GM19351 (cell line): ENCODE data around the gene CCDC9B.
A peak's percentile ranks its signal among the peaks of the same experiment; 100 is the strongest.

Experiments
- ATAC-seq: cut with Tn5 transposase; IDR thresholded peaks from one replicate; pipeline ENCODE4 v1.9.1; 2021; ENCODE audit warnings: mild to moderate bottlenecking, moderate library complexity; ENCODE audit not compliant: unreplicated experiment

The CCDC9B gene

DNA sequence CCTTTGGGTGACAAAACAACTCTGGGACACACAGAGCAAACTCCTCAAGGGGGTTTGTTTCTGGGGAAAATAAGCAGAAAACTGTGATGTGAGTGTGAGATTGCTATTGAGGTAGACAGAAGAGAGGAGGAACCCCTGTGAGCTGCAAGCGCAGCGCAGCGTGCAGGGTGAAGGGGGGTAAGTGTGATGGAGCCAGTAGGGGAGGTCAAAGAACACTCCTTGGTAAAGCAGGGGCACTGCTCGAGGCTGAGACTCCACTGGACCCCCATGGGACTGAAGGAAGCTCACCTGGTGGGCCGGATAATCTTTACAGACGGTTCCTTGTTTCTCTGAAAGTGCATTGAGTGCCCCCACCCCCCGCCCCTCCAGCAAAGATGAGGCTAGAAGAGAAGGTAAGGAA, 9.7 kb downstream of the CCDC9B start:
- no peak for ATAC-seq

DNA sequence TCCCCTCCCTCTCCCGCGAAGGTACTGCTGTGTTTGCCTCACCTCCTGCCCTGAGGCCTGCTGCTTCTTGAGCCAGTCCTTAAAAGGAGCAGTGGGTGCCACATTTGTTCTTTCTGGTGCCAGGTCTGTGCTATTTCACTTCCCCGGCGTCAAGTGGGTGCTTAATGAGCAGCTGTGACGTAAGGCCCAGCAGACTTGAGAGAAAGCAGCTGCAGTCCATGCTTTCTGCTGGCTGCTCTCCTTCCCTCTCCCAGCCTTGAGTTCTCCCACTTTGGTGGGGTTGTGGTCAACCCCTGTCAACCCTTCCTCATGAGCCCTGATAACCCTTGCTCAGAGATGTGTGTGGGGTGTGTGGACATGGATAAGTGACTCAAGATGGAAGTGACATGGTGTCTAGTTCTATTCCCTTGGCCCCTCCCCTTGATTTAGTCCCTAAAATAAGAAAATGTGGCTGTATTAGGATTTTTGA, 10.3 kb downstream of the CCDC9B start:
- ATAC-seq, result no peak

DNA sequence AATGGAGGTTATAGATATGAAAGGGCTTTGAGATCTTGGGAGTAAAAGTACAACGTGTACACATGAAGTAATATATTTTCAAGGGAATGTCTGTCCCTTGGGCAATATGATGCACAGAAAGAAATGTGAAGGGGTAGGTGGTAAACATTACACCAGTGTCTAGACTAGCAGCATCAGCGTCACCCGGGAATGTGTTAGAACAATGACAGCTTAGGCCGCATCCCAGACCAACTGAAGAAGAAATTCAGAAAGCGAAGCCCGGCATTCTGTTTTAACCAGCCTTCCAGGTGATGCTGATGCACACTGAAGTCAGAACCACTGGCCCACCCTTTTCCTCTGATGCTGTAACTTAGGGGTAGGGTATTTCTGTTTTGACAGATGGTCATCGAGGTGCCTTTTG, 10.9 kb downstream of the CCDC9B start:
- ATAC-seq, result no peak

DNA sequence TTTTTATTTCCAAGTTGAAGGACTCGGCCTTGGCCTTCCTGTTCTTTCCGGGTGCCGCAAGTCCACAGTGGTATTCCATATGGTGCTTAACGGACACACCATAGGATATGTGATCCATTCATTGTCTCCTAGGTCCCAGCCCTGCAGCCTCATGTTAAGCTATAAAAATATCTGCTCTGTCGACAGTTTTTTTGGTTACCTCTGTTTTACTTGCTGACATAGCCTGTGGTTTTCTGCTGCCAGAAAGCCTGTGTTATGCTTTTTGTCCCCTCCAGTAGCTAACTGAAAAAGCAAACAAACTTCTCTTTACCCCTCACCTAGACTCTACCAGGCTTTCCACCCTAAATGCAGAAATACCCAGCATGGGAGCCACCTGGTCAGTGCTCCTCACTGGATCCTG, 12.0 kb downstream of the CCDC9B start:
- ATAC-seq, result no peak

DNA sequence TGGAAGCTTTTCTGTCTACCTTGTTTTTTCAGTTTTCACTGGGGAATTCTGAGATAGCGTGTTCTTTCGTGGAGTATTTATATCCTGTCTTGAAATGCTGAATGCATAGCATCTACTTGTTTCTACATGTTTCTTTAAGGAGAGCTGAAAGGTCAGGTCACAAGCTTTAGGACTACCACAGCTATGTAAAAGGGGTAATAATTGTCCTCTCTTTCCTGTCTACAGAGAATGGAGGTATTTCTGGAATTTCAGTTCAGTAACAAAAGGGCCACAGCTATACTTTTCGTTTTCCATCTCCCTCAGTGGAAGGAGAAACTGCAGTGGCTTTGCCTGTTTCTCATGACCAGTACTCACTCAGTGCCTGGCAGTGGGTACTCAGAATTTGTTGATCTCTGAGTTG, 12.6 kb downstream of the CCDC9B start:
- no peak for ATAC-seq

DNA sequence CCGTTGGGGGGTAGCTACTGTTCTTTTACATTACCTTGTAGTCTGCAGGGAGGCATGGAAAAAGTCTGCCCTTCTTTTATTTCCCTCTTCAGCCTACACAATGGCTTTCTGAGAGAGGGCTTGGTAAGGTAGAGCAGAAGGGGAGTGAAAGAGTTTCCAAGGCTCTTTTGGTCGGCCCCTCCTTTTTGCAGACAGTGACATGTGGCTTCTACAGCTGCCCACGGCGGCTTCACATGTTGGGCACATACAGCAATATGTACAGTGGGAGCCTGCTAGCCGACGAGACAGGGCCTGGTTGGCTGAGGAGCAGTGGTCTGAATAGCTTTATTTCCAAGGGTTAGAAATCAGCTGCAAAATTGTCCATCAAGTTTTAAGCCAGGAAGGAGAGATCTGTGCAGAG, 13.3 kb downstream of the CCDC9B start:
- no peak for ATAC-seq

DNA sequence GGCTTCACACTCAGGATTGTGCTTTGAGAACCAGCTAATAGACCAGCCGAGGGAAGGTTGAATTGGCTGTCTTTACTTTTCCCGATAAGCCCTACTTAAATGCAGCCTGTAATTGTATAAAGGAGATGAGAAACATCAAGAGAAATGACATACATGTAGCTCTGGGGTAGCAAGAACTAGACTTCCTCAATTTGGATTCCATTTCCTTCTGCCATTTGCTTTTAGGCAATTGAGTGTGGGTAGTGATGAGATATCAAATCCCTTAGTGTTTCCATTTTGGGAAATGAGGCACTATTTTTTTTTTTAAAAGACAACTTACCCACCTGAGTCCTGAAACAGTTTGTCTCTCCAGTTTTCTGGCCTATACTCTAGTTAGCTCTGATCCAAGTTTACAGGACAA, 15.0 kb downstream of the CCDC9B start:
- no peak for ATAC-seq

DNA sequence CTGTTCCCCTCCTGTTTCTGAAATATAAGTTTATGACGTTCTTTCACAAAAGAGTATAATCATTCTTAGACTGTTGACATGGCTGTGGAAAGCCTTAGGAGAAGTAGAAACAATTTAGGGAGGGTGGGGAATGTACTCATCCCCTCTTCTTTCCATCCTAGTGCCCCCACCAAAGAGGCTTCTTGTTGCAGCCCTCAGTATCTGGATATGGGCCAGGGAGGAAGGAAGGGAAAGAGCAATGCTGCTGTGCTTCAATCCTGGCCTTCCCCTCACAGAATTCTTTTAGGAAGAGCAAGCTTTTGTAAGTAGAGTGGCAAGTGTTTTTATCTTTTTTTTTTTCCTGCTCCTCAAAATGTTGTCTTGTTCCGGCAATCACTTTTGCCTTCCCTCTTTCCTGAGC, 15.6 kb downstream of the CCDC9B start:
- no peak for ATAC-seq

DNA sequence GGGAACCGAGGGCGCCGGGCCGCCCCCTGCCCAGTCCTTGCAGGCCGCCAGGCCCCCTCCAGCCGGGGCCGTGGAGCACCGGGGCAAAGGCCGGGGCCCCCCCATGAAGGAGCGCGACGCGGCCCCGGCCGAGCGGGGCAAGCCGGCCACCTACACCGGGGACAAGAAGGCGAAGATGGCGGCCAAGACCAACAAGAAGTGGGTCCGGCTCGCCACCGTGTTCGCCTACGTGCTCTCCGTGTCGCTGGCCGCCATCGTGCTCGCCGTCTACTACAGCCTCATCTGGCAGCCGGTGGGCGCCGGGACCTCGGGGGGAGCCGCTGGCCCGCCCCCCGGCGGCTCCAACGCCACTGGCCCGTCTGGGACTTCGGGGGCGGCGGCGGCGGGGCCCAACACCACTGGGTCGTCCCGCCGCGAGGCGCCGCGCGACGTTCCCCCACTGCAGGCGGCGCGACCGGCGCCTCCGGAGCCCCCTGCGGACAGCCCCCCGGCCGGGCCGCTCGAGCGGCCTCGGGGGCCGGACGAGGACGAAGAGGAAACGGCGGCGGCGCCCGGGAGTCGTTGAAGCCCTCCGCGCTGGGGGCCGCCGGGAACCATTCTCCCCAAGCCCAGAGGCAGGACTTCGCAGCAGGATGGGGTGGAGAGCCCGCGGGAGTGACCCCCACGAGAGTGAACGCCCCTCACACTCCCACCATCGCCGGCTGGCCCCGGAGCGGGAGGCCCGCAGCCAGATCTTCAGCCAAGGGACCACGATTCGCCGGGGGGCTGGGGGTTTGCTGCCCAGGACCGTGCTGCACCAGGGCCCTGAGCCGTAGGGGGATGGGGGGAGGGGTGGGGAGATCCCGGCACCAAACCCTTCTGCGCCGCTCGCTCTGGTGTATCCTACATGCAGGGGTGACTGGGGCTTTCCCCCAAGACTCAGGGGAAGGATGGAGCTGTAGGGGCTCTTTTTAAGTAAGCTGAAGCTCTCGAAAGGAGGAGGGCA, 16.5 kb downstream of the CCDC9B start:
- ATAC-seq, result no peak

DNA sequence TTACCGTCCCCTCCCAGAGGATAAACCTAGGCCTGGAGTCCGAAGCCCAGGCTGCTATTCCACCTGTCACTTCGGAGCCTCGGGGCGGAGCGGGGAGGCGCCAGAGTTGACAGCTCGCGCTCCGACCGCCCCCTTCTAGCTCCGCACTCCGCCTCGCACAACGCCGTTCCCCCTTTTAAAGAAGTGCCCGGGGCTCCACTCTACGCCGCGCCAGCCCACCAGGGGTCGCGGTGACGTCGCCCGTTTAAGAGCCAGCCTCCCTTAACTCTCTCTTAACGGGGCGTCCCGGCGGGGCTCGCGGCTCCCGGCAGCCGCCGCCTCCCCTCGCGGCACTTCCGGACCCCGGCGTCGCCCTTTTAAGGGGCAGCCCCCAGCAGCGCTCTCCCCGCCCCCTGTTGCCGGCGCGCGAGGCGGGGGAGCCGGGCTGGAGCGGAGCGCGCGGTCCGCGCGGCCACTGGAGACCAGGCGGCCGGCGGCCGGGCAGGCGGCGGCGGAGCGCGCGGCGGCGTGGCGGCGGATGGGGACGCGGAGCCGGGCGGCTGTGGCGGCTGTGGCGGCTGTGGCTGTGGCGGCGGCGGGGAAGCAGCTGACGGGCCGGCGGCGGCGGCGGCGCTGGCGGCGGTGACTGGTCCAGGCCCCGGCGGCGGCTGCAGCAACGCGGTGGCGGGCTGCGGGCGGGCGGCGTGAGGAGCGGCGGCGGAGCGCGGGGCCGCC, 17.3 kb downstream of the CCDC9B start, which contains the start of gene INAFM2:
TSS of gene INAFM2 (plus strand) at position 454 of the 714 bp plus-strand sequence. CDS start 364 bp downstream, outside the sequence.
- peak; percentile 80 for ATAC-seq

DNA sequence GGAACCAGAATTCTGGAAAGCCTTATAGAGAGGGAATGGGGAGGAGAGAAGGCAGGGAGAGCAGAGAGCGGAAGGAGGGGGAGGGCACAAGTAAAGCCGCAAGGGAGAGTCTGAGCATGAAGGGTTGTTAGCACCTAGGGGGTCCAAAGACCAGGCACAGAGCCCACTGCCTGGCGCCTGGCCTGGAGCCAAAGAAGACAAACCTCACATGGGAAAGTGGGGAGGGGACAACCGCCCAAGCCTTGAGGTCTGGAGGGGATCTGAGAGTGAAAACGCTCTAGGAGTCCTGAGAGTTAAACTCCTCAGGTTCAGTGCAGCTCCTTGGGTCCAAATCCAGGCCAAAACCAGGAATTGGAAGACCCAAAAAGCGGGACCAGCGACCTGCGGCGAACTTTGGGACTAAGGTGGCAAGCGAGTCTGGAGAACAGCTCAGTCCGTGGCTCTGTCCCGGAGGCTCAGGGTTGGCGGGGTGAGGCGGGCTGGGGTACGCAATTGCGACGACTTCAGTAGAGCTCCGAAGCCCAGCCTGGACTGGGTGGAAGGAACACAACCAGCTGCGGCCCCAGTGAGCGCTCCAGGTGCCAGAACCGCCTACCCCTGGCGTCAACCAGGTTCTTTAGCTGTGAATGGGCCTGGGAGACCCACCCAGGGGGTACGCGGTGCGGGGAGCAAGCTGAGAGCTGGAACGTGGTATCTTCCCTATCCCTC, 18.1 kb downstream of the CCDC9B start:
- ATAC-seq, result no peak

DNA sequence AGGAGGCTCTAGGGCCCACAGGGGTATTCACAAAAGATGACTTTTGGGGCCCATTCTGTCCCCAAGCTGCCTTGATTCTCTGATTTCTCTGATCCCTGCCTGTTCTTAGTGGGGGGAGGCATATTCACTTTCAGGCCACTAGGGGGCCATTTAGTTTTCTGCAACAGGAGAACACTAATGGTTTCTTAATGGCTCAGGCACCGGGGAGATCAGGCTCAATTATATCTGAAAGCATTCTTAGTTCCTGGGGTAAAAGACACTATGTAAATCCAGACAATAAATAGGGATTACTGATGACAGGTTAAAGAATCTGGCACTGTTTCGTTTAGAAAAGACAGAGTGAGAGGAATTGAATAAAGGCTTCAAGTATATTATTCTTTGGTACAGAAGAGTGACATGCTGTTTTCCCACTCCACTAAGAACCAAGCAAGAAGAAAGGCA, 19.8 kb downstream of the CCDC9B start:
- ATAC-seq, result no peak

DNA sequence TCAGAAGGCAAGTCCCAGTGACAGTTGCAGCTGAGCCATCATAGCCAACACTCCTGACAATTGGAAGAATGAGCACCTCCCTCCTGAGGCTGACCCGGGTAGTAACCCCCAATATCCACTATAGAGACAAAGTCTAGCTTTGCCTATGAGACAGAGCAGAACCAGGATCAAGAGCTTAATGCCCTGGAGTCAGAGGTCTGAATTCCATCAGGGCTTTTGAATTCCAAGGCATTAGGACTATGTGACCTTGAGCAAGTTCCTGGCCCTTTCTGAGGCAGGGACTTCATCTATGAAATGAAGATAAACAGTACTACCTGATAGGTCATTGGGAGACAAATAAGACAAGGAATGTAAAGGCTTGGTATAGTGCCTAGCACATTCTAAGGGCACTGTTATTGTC, 20.3 kb downstream of the CCDC9B start:
- no peak for ATAC-seq

DNA sequence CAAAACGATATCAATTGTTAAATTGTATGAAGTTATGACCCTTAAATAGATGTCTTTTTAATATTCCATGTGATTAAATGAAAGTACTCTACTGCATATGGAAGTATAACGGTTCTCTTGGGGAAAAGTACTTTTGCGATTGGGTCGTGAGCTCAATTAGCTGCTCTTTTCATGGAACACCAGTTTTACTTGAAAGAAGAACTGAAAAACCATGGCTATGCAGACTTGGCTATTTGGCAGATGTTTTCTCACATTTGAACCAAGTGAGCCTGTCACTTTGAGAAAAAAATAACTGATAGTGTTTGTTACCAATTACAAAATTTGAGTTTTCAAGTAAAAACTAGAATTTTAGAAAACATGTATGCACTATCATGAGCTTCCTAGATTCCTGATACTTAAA, 23.2 kb downstream of the CCDC9B start:
- ATAC-seq, result no peak

DNA sequence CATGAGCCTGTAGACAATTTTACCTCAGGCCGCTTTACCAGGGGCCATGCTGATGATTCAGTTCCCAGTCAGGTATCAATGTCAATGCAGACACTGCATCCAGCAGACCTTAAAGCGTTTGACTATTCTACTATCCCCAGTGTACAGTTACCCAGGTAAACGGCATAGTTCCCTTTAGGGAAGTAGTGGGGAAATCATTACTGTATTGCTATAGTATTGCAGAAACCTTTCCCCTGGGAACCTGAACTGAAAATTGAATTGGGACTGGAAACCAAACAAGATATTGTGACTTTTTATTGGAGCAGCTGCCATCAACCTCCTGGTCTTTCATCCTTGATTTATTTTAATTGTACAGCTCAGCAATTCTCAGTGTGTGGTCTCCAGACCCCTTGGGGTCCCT, 23.8 kb downstream of the CCDC9B start:
- no peak for ATAC-seq

DNA sequence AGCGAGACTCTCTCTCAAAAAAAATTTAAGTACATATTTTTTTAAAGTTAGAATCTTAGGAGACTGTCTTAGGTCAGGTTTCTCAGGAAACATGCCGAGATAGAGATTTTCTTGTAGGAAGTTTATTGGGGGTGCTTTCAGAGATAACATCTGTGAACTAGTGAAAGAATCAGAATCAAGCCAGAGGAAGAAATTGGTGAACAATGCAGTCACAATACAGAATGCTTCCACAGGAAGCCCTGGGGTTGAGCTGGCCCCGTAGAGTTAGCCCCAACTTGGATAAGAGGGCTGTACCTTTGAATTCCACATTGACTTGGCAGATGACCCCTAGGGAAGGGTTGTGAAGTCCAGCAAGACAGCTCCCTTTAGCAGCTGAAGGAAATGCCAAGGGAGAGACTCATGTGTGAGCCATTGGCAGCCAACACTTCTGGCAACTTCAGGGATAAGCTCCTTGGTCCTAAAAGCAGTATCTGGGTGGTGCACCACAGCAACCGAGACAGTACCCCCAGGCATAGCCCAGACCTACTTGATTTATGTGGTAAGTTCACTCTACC, 25.9 kb downstream of the CCDC9B start:
- ATAC-seq, result no peak

DNA sequence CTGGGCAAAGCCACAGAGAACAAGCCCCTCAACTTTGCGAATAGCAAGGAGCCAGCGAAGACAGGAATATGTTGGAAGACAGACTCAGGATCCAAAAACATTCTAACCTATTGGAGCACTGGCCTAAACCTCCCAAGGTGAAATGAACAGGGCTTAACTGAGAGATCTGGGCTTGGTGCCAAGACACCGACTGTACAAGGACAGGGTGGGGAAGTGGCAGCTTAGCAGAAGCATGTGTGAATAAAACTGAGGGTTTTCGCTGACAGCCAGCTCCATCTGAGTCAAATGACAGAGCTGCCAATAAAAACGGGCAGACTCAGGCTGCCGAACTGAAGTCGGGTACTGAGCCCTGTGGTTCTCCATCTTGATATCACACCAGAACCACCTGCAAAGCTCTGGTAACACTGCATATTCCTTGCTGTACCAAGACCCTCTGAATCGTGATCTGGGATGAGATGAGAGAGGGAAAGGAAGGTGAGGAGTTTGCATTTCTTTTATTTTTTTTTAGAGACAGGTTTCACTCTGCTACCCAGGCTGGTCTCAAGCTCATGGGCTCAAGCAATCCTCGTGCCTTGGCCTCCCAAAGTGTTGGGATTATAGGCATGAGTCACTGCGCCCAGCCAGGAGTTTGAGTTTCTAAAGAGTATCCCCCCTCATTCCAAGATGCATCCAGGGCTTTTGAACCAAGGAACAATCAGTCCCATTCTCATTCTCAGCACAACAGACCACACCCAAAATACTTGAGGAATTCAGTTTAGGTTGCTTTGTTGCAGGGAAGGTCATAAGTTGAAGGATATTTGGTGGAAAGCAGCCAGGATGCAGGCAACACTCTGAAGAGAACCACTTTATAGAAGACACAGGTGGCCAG, 27.0 kb downstream of the CCDC9B start:
- no peak for ATAC-seq

DNA sequence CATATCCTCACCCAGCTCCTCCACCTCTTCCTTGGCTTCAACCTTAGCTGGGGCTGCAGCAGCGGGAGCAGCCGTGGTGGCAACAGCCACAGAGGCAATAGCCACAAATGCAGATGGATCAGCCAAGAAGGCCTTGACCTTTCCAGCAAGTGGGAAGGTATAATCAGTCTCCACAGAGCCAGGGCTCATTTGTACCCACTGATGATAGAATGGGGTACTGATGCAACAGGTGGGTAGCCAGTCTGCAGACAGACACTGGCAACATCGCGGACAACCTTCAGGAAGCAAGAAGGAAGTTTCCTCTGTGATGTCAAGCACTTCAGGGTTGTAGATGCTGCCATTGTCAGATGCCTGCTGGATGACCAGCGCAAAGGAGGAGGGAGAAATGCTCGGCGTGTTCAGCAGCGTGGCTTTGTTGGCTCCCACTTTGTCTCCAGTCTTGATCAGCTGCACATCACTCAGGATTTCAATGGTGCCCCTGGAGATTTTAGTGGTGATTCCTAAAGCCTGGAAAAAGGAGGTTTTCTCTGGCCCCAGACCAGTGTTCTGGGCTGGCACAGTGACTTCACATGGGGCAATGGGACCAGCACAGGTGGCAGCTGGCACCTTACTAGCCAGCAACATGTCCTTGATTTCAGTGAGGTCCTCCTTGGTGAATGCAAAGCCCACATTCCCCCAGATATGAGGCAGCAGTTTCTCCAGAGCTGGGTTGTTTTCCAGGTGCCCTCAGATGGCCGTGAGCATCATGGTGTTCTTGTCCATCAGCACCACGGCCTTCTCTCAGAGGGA, 28.2 kb downstream of the CCDC9B start:
- no peak for ATAC-seq

DNA sequence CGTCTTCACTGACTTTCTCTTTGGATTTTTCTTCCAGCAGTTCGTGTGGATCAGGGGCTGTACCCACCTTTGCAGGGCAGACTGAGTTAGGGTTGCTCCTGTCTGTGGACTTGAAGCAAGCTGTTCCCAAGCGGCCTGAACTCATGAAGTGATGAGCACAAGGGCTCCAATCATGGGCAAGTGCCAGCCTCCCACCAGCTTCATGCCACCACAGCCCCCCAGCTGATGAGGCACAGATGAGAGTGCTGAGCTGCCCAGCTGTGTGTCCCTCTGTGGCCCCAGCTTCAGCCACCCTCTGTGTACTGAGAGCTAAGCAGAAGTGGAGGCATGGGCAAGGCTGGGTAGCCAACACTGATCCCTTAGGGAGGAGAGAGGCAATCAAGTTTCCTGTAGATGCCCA, 29.7 kb downstream of the CCDC9B start:
- no peak for ATAC-seq
